Effector memory CD4-positive, alpha-beta T cell (primary cell): ENCODE results near the gene GRID1.

ENCODE experiments used
- DNase-seq, 3 donors: peaks; one replicate each; pipeline ENCODE4 v3.0.0-alpha.2; 2020
- H3K27ac ChIP-seq: 2 replicates; pipeline ENCODE4 v1.7.0; 2013; ENCODE audit warnings: mild to moderate bottlenecking, low read length, moderate library complexity; ENCODE audit not compliant: insufficient read depth, poor library complexity, severe bottlenecking
- H3K27me3 ChIP-seq: replicated peaks from 2 replicates; pipeline ENCODE4 v1.7.0; 2013; ENCODE audit warnings: mild to moderate bottlenecking, low read length; ENCODE audit not compliant: insufficient read depth, control insufficient read depth, poor library complexity, severe bottlenecking
- H3K36me3 ChIP-seq: 2 replicates; pipeline ENCODE4 v1.7.0; 2013; ENCODE audit warnings: mild to moderate bottlenecking, low read length, moderate library complexity; ENCODE audit not compliant: control insufficient read depth, insufficient read depth
- H3K4me1 ChIP-seq: 2 replicates; pipeline ENCODE4 v1.7.0; 2013; ENCODE audit warnings: low read length, mild to moderate bottlenecking; ENCODE audit not compliant: control insufficient read depth, insufficient read depth, poor library complexity, severe bottlenecking
- H3K4me3 ChIP-seq: 2 replicates; pipeline ENCODE4 v1.7.0; 2013; ENCODE audit warnings: low read length, low read depth, mild to moderate bottlenecking; ENCODE audit not compliant: insufficient read depth, poor library complexity, severe bottlenecking
- H3K9me3 ChIP-seq: 2 replicates; pipeline ENCODE4 v1.7.0; 2013; ENCODE audit warnings: mild to moderate bottlenecking, low read length, moderate library complexity; ENCODE audit not compliant: control insufficient read depth

Gene GRID1

DNA sequence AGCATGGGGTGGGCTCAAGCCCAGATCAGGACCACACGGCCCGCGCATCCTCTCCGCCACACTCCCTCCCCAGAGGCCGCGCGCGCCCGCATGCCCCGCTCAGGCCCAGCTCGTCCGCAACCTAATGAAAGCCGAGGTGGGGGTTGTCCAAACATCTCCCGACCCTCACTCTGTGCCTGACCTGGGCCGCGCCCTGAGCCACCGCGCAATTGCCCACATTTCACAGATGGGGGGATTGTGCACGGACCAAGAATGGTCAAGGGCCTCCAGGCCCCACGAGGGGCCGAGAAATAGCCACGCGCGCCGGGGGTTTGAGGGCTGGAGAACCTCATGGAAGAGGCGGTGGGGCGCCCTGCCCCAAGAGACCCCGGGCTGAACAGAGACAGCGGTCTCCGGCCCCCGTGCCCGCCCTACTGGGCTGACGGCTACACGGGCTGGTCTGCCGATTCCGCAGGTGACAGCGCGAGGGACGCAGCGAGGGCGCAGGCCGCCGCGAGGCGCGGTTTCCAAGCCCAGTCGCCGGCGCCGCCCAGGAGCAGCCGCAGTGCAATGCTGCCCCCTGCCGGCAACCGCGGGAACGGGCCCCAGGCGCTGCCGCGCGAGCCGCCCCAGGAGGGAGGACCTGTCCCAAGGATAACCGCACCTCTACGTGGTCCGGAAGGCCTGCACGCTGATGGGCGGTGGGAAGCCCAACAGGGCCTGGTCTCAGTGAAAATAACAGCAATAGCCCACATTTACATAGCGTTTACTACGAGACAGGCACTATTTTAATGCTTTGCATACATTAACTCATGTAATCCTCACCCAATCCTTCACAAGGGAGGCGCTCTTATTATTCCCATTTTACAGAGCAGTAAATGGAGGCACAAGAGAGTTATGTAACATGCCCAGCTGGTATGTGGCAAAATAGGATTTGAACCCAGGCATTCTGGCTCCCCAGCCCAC is 10.5 kb upstream of the GRID1 start:
- Histone ChIP-seq H3K4me3 (peak overlapping the region; percentile 40), H3K9me3 (no peaks in the 10 kb centered on the region), H3K27ac (no peak overlapping the region), H3K36me3 (no peaks in the 10 kb centered on the region), H3K27me3 (no peaks in the 10 kb centered on the region), H3K4me1 (peaks cover 3% of the 10 kb centered on the region)
- peak; percentile 53 to 65 (median 58) for DNase-seq

GRCh38 chr10:86376403-86376802 is 9.8 kb upstream of the GRID1 start:
- no peaks in the 10 kb centered on the region for H3K27me3 ChIP-seq
- no peak for DNase-seq
- H3K36me3 ChIP-seq = no peaks in the 10 kb centered on the region
- no peak overlapping the region for H3K4me3 ChIP-seq
- H3K4me1 ChIP-seq = peaks cover 3% of the 10 kb centered on the region
- H3K9me3 ChIP-seq = no peaks in the 10 kb centered on the region
- H3K27ac ChIP-seq = no peak overlapping the region

DNA sequence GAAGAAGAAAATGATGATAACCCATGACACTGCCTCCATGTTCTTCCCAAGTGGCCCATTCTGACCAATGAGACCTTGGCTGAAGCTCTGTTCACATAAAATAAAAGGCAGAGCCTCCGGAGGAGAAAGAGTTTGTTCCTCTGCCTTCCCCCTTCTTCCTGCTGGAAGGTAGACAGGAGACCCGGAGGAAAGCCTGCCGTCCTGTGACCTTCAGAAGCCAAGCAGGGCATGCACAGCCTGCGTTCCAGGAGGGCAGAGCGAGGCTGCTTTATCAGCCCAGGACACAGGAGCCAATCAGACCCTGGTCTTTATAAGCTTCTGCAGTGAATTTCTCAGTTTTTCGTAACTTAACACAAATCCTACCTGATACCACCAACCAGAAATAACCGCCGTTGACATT is 8.6 kb upstream of the GRID1 start:
- Histone ChIP-seq H3K27ac (no peak overlapping the region), H3K4me3 (no peak overlapping the region), H3K9me3 (no peaks in the 10 kb centered on the region), H3K36me3 (no peaks in the 10 kb centered on the region), H3K27me3 (no peaks in the 10 kb centered on the region), H3K4me1 (peaks cover 3% of the 10 kb centered on the region)
- no peak for DNase-seq

GRCh38 chr10:86374664-86375063 is 8.1 kb upstream of the GRID1 start:
- Histone ChIP-seq H3K4me3 (no peak overlapping the region), H3K4me1 (peaks cover 3% of the 10 kb centered on the region), H3K9me3 (no peaks in the 10 kb centered on the region), H3K27me3 (no peaks in the 10 kb centered on the region), H3K27ac (no peak overlapping the region), H3K36me3 (no peaks in the 10 kb centered on the region)
- no peak for DNase-seq

DNA sequence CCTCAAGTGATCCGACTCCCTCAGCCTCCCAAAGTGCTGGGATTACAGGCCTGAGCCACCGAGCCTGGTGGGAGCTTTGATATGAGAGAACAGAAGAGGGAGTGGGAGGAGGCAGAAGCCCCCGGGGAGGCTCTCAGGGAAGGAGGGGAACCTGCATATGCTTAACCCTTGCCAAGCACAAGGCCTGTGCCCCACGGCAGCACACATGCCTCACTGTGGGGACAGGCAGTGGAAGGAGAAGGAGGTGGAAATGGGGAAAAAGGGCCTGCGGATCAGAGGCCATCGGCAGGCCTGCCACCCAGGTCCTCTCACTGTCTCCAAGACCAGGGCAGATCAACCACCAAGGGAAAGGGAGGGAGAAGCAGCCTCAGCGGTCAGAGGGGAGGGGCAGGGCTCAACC is 7.2 kb upstream of the GRID1 start:
- no peak overlapping the region for H3K4me3 ChIP-seq
- H3K27me3 ChIP-seq = no peaks in the 10 kb centered on the region
- H3K4me1 ChIP-seq = peaks cover 3% of the 10 kb centered on the region
- no peaks in the 10 kb centered on the region for H3K36me3 ChIP-seq
- H3K9me3 ChIP-seq = no peaks in the 10 kb centered on the region
- H3K27ac ChIP-seq = no peak overlapping the region
- DNase-seq = no peak

- peaks cover 3% of the 10 kb centered on the region for H3K4me1 ChIP-seq
- no peaks in the 10 kb centered on the region for H3K27me3 ChIP-seq
- no peak overlapping the region for H3K27ac ChIP-seq
- no peaks in the 10 kb centered on the region for H3K36me3 ChIP-seq
- H3K4me3 ChIP-seq = no peak overlapping the region
- H3K9me3 ChIP-seq = no peaks in the 10 kb centered on the region
- no peak for DNase-seq
Observed at GRCh38 chr10:86373251-86373650, 6.7 kb upstream of the GRID1 start.

- Histone ChIP-seq H3K27me3 (peaks cover 2% of the 10 kb centered on the region), H3K4me1 (peaks cover 3% of the 10 kb centered on the region), H3K9me3 (no peaks in the 10 kb centered on the region), H3K27ac (no peak overlapping the region), H3K4me3 (no peak overlapping the region), H3K36me3 (no peaks in the 10 kb centered on the region)
- DNase-seq = no peak
Observed at GRCh38 chr10:86372784-86373239, 6.2 kb upstream of the GRID1 start.

GRCh38 chr10:86372119-86372783 is 5.7 kb upstream of the GRID1 start:
- no peak overlapping the region for H3K27ac ChIP-seq
- peaks cover 8% of the 10 kb centered on the region for H3K27me3 ChIP-seq
- no peaks in the 10 kb centered on the region for H3K36me3 ChIP-seq
- H3K4me1 ChIP-seq = peaks cover 6% of the 10 kb centered on the region
- H3K9me3 ChIP-seq = no peaks in the 10 kb centered on the region
- DNase-seq = no peak
- no peak overlapping the region for H3K4me3 ChIP-seq

DNA sequence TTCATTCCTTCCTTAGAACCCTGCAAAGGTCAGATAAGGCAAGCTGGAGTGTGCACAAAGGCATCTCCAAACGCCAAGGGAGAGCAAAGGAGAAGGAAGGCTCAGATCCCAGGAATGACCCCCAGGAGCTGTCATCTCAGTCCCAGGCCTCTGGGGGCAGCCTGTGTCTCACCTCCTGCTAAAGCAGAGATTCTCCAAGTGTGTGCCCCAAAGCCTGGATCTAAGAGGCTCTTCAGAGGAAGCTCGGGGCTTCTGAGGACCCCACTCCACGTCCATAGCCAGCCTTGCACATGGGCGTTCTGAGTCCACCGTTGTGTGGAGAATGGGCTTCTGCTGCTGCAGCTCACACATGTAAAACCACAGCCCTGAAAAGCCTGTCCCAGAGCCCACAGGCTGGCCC is 5.1 kb upstream of the GRID1 start:
- H3K4me1 ChIP-seq = peaks cover 9% of the 10 kb centered on the region
- no peak overlapping the region for H3K4me3 ChIP-seq
- peaks cover 13% of the 10 kb centered on the region for H3K27me3 ChIP-seq
- no peaks in the 10 kb centered on the region for H3K36me3 ChIP-seq
- H3K9me3 ChIP-seq = no peaks in the 10 kb centered on the region
- DNase-seq = no peak
- H3K27ac ChIP-seq = no peak overlapping the region

DNA sequence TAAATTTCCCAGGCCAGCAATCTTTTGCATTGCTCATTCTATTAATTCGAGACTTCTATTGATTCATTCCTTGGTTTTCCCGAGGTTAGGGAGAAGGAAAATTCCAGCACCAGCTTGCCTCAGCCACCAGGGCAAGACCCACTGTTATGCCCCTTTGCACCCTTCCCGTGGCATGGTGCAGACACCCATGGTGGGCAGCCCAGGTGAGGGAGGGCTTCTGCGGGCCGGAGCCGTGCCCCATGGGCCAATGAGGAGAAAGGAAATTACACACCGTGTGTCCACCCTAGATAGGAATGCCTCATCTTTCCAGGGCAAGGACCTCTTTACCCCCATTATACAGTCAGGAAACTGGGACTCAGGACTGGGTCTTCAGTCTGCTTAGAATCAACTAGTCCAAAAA is 4.5 kb upstream of the GRID1 start:
- H3K27ac ChIP-seq = no peak overlapping the region
- H3K36me3 ChIP-seq = no peaks in the 10 kb centered on the region
- H3K4me3 ChIP-seq = no peak overlapping the region
- H3K4me1 ChIP-seq = peaks cover 9% of the 10 kb centered on the region
- peaks cover 14% of the 10 kb centered on the region for H3K27me3 ChIP-seq
- DNase-seq = no peak
- H3K9me3 ChIP-seq = no peaks in the 10 kb centered on the region
